NCI-H2081 treated with DMSO at 0.1 percent for 48 hours (cell line): ENCODE results near the gene YWHAG.
"Not testable (repeated sequence)": the region's sequence is repeated elsewhere in the genome, so short reads cannot be mapped to it uniquely, and the experiment has no call there.

ENCODE experiments used
- DNase-seq: peaks from one replicate; lab custom pipeline; 2025; lab: John Stamatoyannopoulos, UW

Gene YWHAG

DNA sequence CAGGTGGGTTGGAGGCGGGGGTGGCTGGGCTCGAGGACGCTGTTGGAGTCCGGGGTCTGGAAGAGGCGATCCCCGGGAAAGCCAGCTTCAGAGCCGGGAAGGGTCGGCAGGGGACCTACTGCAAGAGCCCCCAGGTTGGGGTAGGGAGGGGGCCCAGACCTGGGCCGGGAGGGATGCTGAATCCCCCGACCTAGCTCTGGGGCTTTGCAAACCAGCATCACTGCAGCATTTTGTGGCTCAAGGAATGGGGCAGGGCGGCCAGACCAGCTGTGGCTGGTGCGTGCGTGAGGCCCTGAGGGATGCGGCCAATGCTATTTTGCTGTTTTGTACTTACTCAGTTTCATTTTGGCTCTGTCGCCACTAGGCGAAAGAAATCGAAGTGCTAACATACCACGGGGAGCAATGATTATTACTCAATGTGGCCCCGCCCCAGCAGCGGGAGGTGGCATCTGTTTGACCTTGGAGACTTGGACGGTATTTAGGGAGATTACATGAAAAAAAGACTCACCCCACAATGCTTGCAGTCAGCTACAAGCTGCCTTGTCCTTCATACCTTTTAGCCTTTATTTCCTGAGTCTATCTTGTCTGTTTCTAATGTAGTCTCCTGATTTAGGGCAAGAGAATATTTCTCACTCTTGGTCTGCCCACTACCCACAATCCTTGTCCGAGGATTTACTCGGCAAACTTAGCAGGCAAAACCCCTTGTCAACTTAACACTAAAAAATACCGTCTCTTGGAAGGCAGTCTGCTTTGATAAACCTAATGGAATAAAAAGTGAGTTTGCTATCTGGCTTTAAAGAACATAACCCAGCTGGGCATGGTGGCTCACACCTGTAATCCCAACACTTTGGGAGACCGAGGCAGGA lies 40.1 kb downstream of the YWHAG start:
- DNase-seq, result no peak

- DNase-seq, result peak; percentile 96
These were observed 40.9 kb downstream of the YWHAG start for GRCh38 chr7:76317782-76318487.

- no peak for DNase-seq
These were observed 41.6 kb downstream of the YWHAG start for GRCh38 chr7:76316984-76317781.

- no peak for DNase-seq
These were observed 43.4 kb downstream of the YWHAG start for GRCh38 chr7:76315364-76315763.

DNA sequence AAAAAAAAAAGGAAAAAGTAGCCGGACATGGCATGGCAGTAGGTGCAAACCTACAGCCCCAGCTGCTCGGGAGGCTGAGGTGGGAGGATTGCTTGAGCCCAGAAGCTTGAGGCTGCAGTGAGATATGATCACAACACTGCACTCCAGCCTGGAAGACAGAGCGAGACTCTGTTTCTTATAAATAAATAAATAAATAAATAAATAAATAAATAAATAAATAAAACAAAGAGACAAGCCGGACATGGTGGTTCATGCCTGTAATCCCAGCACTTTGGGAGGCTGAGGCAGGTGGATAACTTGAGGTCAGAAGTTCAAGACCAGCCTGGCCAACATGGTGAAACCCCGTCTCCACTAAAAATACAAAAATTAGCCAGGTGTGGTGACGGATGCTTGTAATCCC lies 44.1 kb downstream of the YWHAG start:
- DNase-seq, result not testable (repeated sequence)

DNA sequence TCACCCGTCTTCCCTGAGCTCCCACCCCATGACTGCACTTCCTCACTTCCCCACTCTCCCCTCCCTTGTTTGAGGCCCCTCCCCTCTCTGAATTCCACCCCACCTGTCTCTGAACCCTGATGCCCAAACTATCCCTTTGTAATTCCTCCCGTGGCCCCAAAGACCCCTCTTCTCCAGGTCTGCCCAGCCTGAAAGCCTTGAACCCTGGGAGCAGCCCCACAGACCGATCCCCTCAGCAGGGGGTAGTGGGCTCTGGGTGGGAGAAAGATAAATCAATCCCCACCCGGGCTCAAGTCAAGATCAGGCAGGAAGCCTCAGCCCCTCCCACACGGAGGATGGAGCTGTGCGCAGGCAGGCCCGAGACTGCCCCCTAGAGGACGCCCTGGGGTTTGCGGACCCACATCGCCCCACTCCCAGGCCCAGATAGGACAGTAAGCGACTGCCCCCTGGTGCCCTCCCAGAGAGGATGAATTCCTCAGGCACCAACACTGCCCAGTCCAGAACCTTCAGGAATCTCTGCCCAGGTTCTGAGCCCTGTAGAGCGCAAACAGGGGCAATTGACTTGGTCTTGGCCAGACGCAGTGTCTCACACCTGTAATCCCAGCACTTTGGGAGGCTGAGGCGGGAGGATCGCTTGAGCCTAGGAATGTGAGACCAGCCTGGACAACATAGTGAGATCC lies 44.6 kb downstream of the YWHAG start:
- peak; percentile 67 for DNase-seq

DNA sequence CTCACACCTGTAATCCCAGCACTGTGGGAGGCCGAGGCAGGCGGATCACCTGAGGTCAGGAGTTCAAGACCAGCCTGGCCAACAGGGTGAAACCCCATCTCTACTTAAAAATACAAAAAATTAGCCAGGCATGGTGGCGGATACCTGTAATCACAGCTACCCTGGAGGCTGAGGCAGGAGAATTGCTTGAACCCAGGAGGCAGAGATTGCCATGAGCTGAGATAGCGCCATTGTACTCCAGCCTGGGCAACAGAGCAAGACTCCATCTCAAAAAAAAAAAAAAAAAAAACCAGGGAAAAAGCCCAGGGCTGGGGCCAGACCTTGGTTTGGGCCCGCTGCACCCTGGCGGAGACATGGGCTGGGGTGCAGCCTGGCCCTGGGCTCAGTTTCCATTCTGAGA lies 47.0 kb downstream of the YWHAG start:
- not testable (repeated sequence) for DNase-seq

GRCh38 chr7:76310102-76310957 lies 48.5 kb downstream of the YWHAG start:
- DNase-seq, result peak; percentile 47

DNA sequence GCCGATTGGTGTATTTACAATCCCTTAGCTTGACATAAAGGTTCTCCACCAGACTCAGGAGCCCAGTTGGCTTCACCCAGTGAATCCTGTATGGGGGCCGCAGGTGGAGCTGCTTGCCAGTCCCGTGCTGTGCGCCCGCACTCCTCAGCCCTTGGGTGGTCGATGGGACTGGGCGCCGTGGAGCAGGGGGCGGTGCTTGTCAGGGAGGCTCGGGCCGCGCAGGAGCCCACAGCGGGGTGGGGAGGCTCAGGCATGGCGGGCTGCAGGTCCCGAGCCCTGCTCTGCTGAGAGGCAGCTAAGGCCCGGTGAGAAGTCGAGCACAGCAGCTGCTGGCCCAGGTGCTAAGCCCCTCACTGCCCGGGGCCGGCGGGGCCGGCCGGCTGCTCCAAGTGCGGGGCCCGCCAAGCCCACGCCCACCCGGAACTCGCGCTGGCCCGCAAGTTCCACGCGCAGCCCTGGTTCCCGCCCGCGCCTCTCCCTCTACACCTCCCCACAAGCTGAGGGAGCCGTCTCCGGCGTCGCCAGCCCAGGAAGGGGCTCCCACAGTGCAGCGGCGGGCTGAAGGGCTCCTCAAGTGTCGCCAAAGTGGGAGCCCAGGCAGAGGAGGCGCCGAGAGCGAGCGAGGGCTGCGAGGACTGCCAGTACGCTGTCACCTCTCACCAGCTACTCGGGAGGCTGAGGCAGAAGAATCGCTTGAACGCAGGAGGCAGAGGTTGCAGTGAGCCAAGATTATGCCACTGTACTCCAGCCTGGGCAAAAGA lies 49.3 kb downstream of the YWHAG start:
- DNase-seq, result not testable (repeated sequence)

DNA sequence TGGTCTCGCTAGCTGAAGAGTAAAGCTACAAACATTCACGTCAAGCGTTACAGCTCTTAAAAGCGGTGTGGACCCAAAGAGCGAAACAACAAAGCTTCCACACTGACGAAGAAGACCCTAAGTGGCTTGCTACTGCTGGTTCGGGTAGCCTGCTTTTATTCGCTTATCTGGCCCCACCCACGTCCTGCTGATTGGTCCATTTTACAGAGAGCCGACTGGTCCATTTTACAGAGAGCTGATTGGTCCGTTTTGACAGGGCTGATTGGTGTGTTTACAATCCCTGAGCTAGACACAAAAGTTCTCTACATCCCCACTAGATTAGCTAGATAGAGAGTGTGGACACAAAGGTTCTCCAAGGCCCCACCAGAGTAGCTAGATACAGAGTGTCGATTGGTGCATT lies 49.9 kb downstream of the YWHAG start:
- DNase-seq, result not testable (repeated sequence)

DNA sequence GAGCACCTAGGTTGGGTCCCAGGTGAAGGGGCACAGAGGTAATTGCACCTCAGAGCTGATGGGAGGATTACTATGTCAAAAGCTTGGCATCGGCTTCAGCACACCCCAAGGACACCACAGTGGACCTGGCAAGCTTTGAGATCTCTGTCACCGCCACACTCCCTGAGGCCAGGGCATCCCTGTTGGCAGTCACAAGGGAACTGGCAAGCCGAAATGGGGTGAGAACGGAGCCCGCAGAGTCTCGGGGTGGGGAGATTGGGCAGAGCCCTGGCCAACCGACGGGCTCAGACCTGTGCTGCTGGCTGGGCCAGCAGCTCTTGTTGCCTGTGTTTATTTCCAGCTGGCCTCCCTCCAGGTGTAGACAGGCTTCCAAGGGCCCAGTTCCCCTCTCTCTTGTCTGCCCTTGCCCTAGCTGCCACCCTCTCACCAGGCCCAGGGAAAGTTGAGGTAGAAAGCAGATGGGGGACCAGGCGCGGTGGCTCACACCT lies 53.9 kb downstream of the YWHAG start:
- no peak for DNase-seq

DNA sequence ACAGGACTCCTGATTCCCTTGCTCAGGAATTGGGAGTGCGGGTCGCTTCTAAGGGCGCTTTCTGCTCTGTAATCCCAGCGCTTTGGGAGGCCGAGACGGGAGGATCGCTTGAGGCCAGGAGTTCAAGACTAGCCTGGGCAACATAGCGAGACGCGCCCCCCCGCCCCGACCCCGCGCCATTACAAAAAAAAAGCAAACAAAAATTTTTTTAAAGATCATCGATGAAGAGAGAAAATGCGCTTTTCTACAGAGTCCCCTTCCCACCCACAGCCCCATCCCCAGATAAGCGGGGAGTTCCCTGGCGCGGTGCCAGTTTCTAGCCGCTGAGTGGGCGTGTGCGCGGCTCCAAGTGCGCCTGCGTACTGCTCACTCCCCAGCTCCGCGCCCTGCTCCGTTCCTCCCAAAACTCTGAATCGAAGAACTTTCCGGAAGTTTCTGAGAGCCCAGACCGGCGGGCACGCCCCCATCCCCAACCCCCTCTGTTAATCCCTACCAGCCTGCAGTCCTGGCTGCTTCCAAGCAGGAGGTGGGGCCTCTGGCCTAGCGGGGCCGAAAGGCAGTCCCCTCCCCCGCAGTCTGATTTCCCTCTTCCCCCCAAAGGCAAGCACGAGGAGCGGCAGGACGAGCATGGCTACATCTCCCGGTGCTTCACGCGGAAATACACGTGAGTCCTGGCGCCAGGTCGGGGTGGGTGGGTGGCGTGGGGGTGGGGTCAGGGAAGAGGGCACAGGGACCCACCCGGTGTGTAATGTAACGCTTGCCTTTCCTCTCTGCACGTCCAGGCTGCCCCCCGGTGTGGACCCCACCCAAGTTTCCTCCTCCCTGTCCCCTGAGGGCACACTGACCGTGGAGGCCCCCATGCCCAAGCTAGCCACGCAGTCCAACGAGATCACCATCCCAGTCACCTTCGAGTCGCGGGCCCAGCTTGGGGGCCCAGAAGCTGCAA lies 55.3 kb downstream of the YWHAG start:
- no peak for DNase-seq

DNA sequence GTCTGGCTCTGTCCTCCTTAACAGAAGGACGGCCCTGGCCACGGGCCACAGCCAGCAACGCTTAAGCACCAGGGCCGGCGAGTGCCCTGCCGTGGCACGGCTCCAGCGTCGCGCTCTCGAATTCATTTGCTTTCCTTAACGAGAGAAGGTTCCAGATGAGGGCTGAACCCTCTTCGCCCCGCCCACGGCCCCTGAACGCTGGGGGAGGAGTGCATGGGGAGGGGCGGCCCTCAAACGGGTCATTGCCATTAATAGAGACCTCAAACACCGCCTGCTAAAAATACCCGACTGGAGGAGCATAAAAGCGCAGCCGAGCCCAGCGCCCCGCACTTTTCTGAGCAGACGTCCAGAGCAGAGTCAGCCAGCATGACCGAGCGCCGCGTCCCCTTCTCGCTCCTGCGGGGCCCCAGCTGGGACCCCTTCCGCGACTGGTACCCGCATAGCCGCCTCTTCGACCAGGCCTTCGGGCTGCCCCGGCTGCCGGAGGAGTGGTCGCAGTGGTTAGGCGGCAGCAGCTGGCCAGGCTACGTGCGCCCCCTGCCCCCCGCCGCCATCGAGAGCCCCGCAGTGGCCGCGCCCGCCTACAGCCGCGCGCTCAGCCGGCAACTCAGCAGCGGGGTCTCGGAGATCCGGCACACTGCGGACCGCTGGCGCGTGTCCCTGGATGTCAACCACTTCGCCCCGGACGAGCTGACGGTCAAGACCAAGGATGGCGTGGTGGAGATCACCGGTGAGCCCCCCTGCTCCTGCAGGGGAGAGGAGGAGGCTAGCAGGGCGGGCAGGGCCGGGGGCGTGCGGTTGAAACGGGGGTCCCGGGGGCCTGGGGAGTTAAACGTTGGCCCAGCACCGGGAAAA lies 56.2 kb downstream of the YWHAG start, which contains the start of gene HSPB1:
TSS of gene HSPB1 (plus strand) at position 327 of the 855 bp plus-strand sequence. CDS start at position 367, 40 bp downstream.
- peak; percentile 51 for DNase-seq

DNA sequence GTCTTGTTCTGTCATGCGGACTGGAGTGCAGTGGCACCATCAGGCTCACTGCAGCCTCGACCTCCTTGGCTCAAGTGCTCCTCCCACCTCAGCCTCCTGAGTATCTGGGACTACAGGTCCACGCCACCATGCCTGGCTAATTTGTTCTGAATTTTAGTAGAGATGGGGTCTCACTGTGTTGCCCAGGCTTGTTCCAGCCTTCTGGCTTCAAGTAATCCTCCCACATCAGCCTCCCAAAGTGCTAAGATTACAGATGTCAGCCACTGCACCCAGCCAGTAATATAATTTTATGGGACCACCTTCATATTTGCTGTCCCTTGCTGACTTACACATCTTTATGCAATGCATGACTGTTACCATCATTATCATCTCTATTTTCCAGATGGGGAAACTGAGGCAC lies 57.8 kb downstream of the YWHAG start:
- no peak for DNase-seq

- no peak for DNase-seq
These were observed 58.5 kb downstream of the YWHAG start for GRCh38 chr7:76300166-76300731.

DNA sequence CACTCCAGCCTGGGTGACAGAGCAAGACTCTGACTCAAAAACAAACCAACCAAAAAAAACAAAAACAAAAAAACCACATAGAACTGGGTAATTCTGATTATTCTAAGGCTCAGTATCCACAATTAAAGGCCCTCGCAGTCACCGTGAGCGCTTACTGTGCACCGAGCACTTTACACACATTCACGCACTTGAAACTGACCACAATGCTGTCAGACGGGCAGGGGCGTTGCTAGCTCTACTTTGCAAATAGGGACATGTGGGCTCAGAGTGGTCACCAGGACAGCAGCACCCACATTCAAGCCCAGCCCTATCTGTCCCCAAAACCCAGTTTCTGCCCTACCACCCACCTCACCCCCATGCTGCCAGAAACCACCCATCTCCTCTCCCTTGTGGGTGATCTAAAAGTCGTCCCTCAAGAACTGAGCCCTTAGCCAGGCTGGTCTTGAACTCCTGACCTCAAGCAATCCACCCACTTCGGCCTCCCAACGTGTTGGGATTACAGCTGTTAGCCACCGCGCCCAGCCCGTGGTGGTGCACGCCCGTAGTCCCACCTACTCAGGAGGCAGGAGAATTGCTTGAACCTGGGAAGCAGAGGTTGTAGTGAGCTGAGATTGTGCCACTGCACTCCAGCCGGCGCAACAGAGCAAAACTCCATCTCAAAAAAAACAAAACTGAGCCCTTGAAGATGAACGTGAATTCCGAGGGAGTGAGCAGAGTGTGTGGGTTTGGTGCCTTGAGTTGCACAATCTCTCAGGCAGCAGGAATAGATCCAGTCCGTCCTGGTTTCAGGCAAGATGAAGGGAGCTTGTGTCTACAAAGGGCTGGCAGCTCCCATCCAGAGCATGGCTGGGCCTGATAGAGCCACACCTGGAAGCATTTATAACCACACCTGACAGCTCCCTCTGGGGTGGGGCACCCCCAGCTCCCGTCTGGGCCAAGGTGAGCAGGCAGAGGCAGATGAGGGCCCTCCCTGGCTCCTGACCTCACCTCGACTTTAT lies 61.7 kb downstream of the YWHAG start:
- no peak for DNase-seq
